GM23338 (cell line): ENCODE results near the gene NUP50. TPM values are rescaled to one million over a fixed set of nuclear protein-coding genes. Genes with fewer than 3 reads are reported as not detected.

Source experiments
- ATAC-seq: fragments of 200-7000 bp; cut with Tn5 transposase; 3 replicates; pipeline ENCODE4 v1.9.1; 2020
- DNase-seq: peaks from one replicate; pipeline ENCODE4 v3.0.0-alpha.2; 2015; ENCODE audit warnings: low spot score
- H2AFZ ChIP-seq: fragments of 200-600 bp; sonication (generic); 2 replicates; pipeline ENCODE4 v1.8.0; 2016; ENCODE audit warnings: antibody characterized with exemption, mild to moderate bottlenecking, moderate library complexity
- H3F3A ChIP-seq: fragments of 200-600 bp; sonication (generic); replicated peaks from 2 replicates; pipeline ENCODE4 v1.8.0; 2017; ENCODE audit warnings: antibody characterized with exemption, mixed run types, low read depth
- H3K27ac ChIP-seq: fragments of 200-600 bp; sonication (generic); 2 replicates; pipeline ENCODE4 v1.6.1; 2016; ENCODE audit warnings: low read depth
- H3K27me3 ChIP-seq: fragments of 200-600 bp; sonication (generic); 2 replicates; pipeline ENCODE4 v1.8.0; 2016; ENCODE audit warnings: mild to moderate bottlenecking, mixed run types, moderate library complexity; ENCODE audit not compliant: insufficient read depth
- H3K36me3 ChIP-seq: fragments of 200-600 bp; sonication (generic); 2 replicates; pipeline ENCODE4 v1.8.0; 2016; ENCODE audit warnings: mild to moderate bottlenecking; ENCODE audit not compliant: insufficient read depth
- H3K4me1 ChIP-seq: fragments of 200-600 bp; sonication (generic); 2 replicates; pipeline ENCODE4 v1.8.0; 2016; ENCODE audit warnings: mild to moderate bottlenecking, moderate library complexity; ENCODE audit not compliant: insufficient read depth
- H3K4me2 ChIP-seq: fragments of 200-600 bp; sonication (generic); 2 replicates; pipeline ENCODE4 v1.7.1; 2017; ENCODE audit warnings: mixed run types
- H3K4me3 ChIP-seq: fragments of 200-600 bp; sonication (generic); 2 replicates; pipeline ENCODE4 v1.6.1; 2016; ENCODE audit warnings: mixed run types
- H3K79me2 ChIP-seq: fragments of 200-600 bp; sonication (generic); replicated peaks from 2 replicates; pipeline ENCODE4 v1.8.0; 2017; ENCODE audit warnings: mild to moderate bottlenecking; ENCODE audit not compliant: insufficient read depth
- H3K9me2 ChIP-seq: fragments of 200-600 bp; sonication (generic); 2 replicates; pipeline ENCODE4 v1.8.0; 2017; ENCODE audit not compliant: insufficient read depth
- H4K20me1 ChIP-seq: fragments of 200-600 bp; sonication (generic); replicated peaks from 2 replicates; pipeline ENCODE4 v1.8.0; 2017; ENCODE audit warnings: mild to moderate bottlenecking; ENCODE audit not compliant: insufficient read depth
- H3K27ac Mint-ChIP-seq: 2 replicates; pipeline ENCODE4 v1.8.0; 2020; ENCODE audit warnings: inconsistent platforms, mild to moderate bottlenecking, moderate library complexity, mixed read lengths
- H3K27me3 Mint-ChIP-seq: 3 replicates; pipeline ENCODE4 v1.8.0; 2022; ENCODE audit warnings: low read depth, mild to moderate bottlenecking, moderate library complexity, mixed read lengths, inconsistent platforms; ENCODE audit not compliant: insufficient read depth, poor library complexity
- H3K36me3 Mint-ChIP-seq: 3 replicates; pipeline ENCODE4 v1.8.0; 2021; ENCODE audit warnings: low read depth, mild to moderate bottlenecking, inconsistent platforms, moderate library complexity, mixed read lengths
- H3K4me1 Mint-ChIP-seq: 3 replicates; pipeline ENCODE4 v1.8.0; 2020; ENCODE audit warnings: mild to moderate bottlenecking, inconsistent platforms, mixed read lengths
- H3K4me3 Mint-ChIP-seq: 3 replicates; pipeline ENCODE4 v1.8.0; 2021; ENCODE audit warnings: moderate library complexity, mild to moderate bottlenecking, inconsistent platforms, mixed read lengths
- H3K9me3 Mint-ChIP-seq: 3 replicates; pipeline ENCODE4 v1.8.0; 2020; ENCODE audit warnings: moderate library complexity, mild to moderate bottlenecking, inconsistent platforms, mixed read lengths
- CREB1 ChIP-seq: fragments of 250-450 bp; sonication (Bioruptor Pico); IDR thresholded peaks from 2 replicates; pipeline ENCODE4 v1.5.0; 2020; ENCODE audit warnings: low read depth, mild to moderate bottlenecking, moderate library complexity
- EZH2 ChIP-seq: fragments of 200-600 bp; sonication (generic); IDR thresholded peaks from one replicate; pipeline ENCODE4 v1.8.0; 2017; ENCODE audit warnings: antibody characterized with exemption, mild to moderate bottlenecking, low read depth; ENCODE audit not compliant: unreplicated experiment
- JUNB ChIP-seq: IDR thresholded peaks from one replicate; pipeline ENCODE4 v1.6.1; 2016; ENCODE audit warnings: antibody characterized with exemption; ENCODE audit not compliant: unreplicated experiment
- POLR2AphosphoS5 ChIP-seq: IDR thresholded peaks from 2 replicates; pipeline ENCODE4 v1.6.1; 2016; ENCODE audit warnings: antibody characterized with exemption, low read depth
- REST ChIP-seq: IDR thresholded peaks from one replicate; pipeline ENCODE4 v1.6.1; 2018; ENCODE audit warnings: antibody characterized with exemption; ENCODE audit not compliant: unreplicated experiment
- STAT1 ChIP-seq: IDR thresholded peaks from one replicate; pipeline ENCODE4 v1.6.1; 2016; ENCODE audit warnings: antibody characterized with exemption; ENCODE audit not compliant: unreplicated experiment
- ZNF114 ChIP-seq: fragments of 250-450 bp; sonication (Bioruptor Pico); IDR thresholded peaks from 2 replicates; pipeline ENCODE4 v1.5.0; 2020; ENCODE audit warnings: mild to moderate bottlenecking, moderate library complexity
- ZNF331 ChIP-seq: fragments of 250-450 bp; sonication (Bioruptor Pico); IDR thresholded peaks from 2 replicates; pipeline ENCODE4 v1.5.0; 2020; ENCODE audit warnings: low read depth, mild to moderate bottlenecking, moderate library complexity
- ZNF462 ChIP-seq: fragments of 250-450 bp; sonication (Bioruptor Pico); IDR thresholded peaks from 2 replicates; pipeline ENCODE4 v1.5.0; 2020; ENCODE audit warnings: mild to moderate bottlenecking, moderate library complexity
- polyA plus RNA-seq: library from polyadenylated mRNA; unstranded; fragments of >200 nt; fragmentation: Nextera tagmentation; extraction: Ambion mirVana; gene quantifications from 2 replicates; pipeline ENCODE4 v1.2.1, GENCODE V29; 2016
- total RNA-seq: library from RNA; depleted of rRNA; stranded (reverse); fragments of >200 nt; shearing (Covaris generic); gene quantifications from 2 replicates; pipeline ENCODE4 v1.2.3, GENCODE V29; 2014
- TF ChIP-seq, protein P1 (sequence below): IDR thresholded peaks from 2 replicates; pipeline ENCODE4 v1.6.1; 2016; ENCODE audit warnings: antibody characterized with exemption
- TF ChIP-seq, protein P2 (sequence below), 2 experiments: fragments of 200-600 bp in 1 of 2; sonication (generic) in 1 of 2; conservative IDR thresholded peaks; 2 replicates each; pipeline versions ENCODE4 v1.5.1 to v1.6.1; 2016 to 2017; ENCODE audit warnings: antibody characterized with exemption in 2 of 2, low read depth in 2 of 2, mild to moderate bottlenecking in 2 of 2, moderate library complexity in 1 of 2

Gene NUP50
- total and polyA plus RNA-seq, 2 experiments from 2014 or later: 45.9 to 96.6 TPM

DNA sequence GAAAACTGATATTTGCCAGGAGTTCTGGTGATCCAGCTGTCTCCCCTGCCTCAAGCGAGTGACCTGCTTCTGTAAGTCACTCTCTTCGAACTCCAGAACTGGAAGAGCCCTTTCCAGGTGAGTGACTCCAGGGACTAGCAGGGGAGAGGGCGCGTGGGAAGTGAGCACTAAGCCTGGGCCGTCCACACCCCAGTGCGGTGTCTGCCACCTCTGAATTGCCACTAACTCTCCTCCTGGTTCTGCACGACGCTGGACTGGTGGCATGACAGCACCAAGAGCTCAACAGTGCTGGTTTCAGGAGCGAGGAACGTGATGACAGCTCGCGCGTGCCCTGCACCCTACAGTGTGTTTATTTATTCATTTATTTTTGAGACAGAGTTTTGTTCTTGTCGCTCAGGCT lies 54.1 kb downstream of the NUP50 start:
- peaks cover 26% of the 10 kb centered on the region for H3K4me1 Mint-ChIP-seq
- H3K4me3 Mint-ChIP-seq: no peak overlapping the region
- H3K27me3 ChIP-seq: no peaks in the 10 kb centered on the region
- TF ChIP-seq JUNB (no peak), ZNF331 (CRISPR knock-in tag) (no peak), ZNF114 (CRISPR knock-in tag) (no peak), STAT1 (no peak), CREB1 (CRISPR knock-in tag) (no peak), EZH2 (no peak), REST (no peak), POLR2AphosphoS5 (no peak), ZNF462 (CRISPR knock-in tag) (no peak)
- TF ChIP-seq, protein P1, sequence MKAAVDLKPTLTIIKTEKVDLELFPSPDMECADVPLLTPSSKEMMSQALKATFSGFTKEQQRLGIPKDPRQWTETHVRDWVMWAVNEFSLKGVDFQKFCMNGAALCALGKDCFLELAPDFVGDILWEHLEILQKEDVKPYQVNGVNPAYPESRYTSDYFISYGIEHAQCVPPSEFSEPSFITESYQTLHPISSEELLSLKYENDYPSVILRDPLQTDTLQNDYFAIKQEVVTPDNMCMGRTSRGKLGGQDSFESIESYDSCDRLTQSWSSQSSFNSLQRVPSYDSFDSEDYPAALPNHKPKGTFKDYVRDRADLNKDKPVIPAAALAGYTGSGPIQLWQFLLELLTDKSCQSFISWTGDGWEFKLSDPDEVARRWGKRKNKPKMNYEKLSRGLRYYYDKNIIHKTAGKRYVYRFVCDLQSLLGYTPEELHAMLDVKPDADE: no peak
- TF ChIP-seq, protein P2, sequence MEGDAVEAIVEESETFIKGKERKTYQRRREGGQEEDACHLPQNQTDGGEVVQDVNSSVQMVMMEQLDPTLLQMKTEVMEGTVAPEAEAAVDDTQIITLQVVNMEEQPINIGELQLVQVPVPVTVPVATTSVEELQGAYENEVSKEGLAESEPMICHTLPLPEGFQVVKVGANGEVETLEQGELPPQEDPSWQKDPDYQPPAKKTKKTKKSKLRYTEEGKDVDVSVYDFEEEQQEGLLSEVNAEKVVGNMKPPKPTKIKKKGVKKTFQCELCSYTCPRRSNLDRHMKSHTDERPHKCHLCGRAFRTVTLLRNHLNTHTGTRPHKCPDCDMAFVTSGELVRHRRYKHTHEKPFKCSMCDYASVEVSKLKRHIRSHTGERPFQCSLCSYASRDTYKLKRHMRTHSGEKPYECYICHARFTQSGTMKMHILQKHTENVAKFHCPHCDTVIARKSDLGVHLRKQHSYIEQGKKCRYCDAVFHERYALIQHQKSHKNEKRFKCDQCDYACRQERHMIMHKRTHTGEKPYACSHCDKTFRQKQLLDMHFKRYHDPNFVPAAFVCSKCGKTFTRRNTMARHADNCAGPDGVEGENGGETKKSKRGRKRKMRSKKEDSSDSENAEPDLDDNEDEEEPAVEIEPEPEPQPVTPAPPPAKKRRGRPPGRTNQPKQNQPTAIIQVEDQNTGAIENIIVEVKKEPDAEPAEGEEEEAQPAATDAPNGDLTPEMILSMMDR (conservative IDR thresholded peaks at IDR 0.05; ENCODE audit: low read depth in 2 of 2): no peak
- DNase-seq (no peak), ATAC-seq (no peak)
- peaks cover 22% of the 10 kb centered on the region for H4K20me1 ChIP-seq
- H3K9me2 ChIP-seq: no peaks in the 10 kb centered on the region
- H3K27me3 Mint-ChIP-seq: peaks cover 4% of the 10 kb centered on the region
- no peak overlapping the region for H3K4me2 ChIP-seq
- no peak overlapping the region for H3K27ac ChIP-seq
- H3F3A ChIP-seq: 0 out of 2 replicates have a peak, but pooled peaks cover 7% of the 10 kb centered on the region
- no peak overlapping the region for H3K27ac Mint-ChIP-seq
- H3K36me3 ChIP-seq: no peaks in the 10 kb centered on the region
- no peak overlapping the region for H3K4me3 ChIP-seq
- no peak overlapping the region for H2AFZ ChIP-seq
- H3K79me2 ChIP-seq: peaks cover 48% of the 10 kb centered on the region
- H3K36me3 Mint-ChIP-seq: no peaks in the 10 kb centered on the region
- H3K4me1 ChIP-seq: peaks cover 10% of the 10 kb centered on the region
- no peaks in the 10 kb centered on the region for H3K9me3 Mint-ChIP-seq
